ENCODE measurements around the gene VPS13C. TPM values are rescaled to one million over a fixed set of nuclear protein-coding genes. Genes with fewer than 3 reads are reported as not detected.

Gene VPS13C
- total RNA-seq, 4 donors from 2014 or later, result 29.0 to 38.2 (median 36.1) TPM

GRCh38 chr15:62094388-62094787, 34.1 kb upstream of the VPS13C start:
- intact Hi-C loops (cut with DNase I; ENCODE audit: low total_unique reads), result no loop called here
- no peak overlapping the region for H3K4me3 ChIP-seq (ENCODE audit: low read depth, poor library complexity, severe bottlenecking)
- TF ChIP-seq CTCF (IDR thresholded peaks at IDR 0.05) (no peak), POLR2A (IDR thresholded peaks at IDR 0.05) (no peak)
- WGBS, 2 donors, result 72 to 79% methylated on average over 7 of the region's 7 CpGs
- no peak for DNase-seq (ENCODE audit: low spot score in 2 of 2)

GRCh38 chr15:62093809-62094208, 33.6 kb upstream of the VPS13C start:
- intact Hi-C loops (cut with DNase I; ENCODE audit: low total_unique reads), result no loop called here
- no peak for TF ChIP-seq CTCF (IDR thresholded peaks at IDR 0.05)
- TF ChIP-seq POLR2A (IDR thresholded peaks at IDR 0.05), result no peak
- no peak for DNase-seq (ENCODE audit: low spot score in 2 of 2)
- no peak overlapping the region for H3K4me3 ChIP-seq (ENCODE audit: low read depth, poor library complexity, severe bottlenecking)
- 81 to 87% methylated on average over 5 of the region's 5 CpGs for WGBS, 2 donors

- WGBS, 2 donors, result 88 to 89% methylated on average over 7 of the region's 7 CpGs
- TF ChIP-seq POLR2A (IDR thresholded peaks at IDR 0.05) (no peak), CTCF (IDR thresholded peaks at IDR 0.05) (no peak)
- intact Hi-C loops (cut with DNase I; ENCODE audit: low total_unique reads), result no loop called here
- H3K4me3 ChIP-seq (ENCODE audit: low read depth, poor library complexity, severe bottlenecking), result no peak overlapping the region
- DNase-seq (ENCODE audit: low spot score in 2 of 2), result no peak
These were observed 30.7 kb upstream of the VPS13C start for GRCh38 chr15:62090988-62091387.

GRCh38 chr15:62089616-62090015, 29.4 kb upstream of the VPS13C start:
- intact Hi-C loops (cut with DNase I; ENCODE audit: low total_unique reads), result no loop called here
- DNase-seq (ENCODE audit: low spot score in 2 of 2), result no peak
- WGBS, 2 donors, result 50 to 54% methylated on average over 2 of the region's 2 CpGs
- no peak for TF ChIP-seq CTCF (IDR thresholded peaks at IDR 0.05)
- no peak for TF ChIP-seq POLR2A (IDR thresholded peaks at IDR 0.05)
- no peak overlapping the region for H3K4me3 ChIP-seq (ENCODE audit: low read depth, poor library complexity, severe bottlenecking)

GRCh38 chr15:62088353-62088693, 28.1 kb upstream of the VPS13C start:
- H3K4me3 ChIP-seq (ENCODE audit: low read depth, poor library complexity, severe bottlenecking), result no peak overlapping the region
- WGBS, 2 donors, result 37 to 45% methylated on average over 1 of the region's 1 CpG
- DNase-seq (ENCODE audit: low spot score in 2 of 2), result no peak
- intact Hi-C loops (cut with DNase I; ENCODE audit: low total_unique reads), result no loop called here
- no peak for TF ChIP-seq CTCF (IDR thresholded peaks at IDR 0.05)
- no peak for TF ChIP-seq POLR2A (IDR thresholded peaks at IDR 0.05)

GRCh38 chr15:62087671-62088352, 27.6 kb upstream of the VPS13C start:
- intact Hi-C loops (cut with DNase I; ENCODE audit: low total_unique reads), result no loop called here

More at GRCh38 chr15:62087671-62088352, 27.6 kb upstream of the VPS13C start:
- no peak for DNase-seq (ENCODE audit: low spot score in 2 of 2)
- WGBS, 2 donors, result 18 to 21% methylated on average over 5 of the region's 5 CpGs
- no peak overlapping the region for H3K4me3 ChIP-seq (ENCODE audit: low read depth, poor library complexity, severe bottlenecking)
- no peak for TF ChIP-seq POLR2A (IDR thresholded peaks at IDR 0.05)
- no peak for TF ChIP-seq CTCF (IDR thresholded peaks at IDR 0.05)
